ENCODE measurements around the gene CST6.
"Not testable (repeated sequence)": the region's sequence is repeated elsewhere in the genome, so short reads cannot be mapped to it uniquely, and the experiment has no call there.

The CST6 gene

GRCh38 chr11:66015454-66015881, 3.7 kb downstream of the CST6 start:
- DNase-seq (ENCODE audit: low spot score) = peak; percentile 47

- DNase-seq (ENCODE audit: low spot score) = no peak
These were observed 4.4 kb downstream of the CST6 start for GRCh38 chr11:66015936-66016792.

- DNase-seq (ENCODE audit: low spot score) = no peak
These were observed 5.0 kb downstream of the CST6 start for GRCh38 chr11:66016793-66017177.

- no peak for DNase-seq (ENCODE audit: low spot score)
These were observed 5.5 kb downstream of the CST6 start for GRCh38 chr11:66017321-66017720.

GRCh38 chr11:66020212-66020611, 8.4 kb downstream of the CST6 start:
- no peak for DNase-seq (ENCODE audit: low spot score)

GRCh38 chr11:66020618-66021357, 9.0 kb downstream of the CST6 start:
- peak; percentile 87 for DNase-seq (ENCODE audit: low spot score)

GRCh38 chr11:66022401-66023185, 10.8 kb downstream of the CST6 start:
- DNase-seq (ENCODE audit: low spot score) = peak; percentile 48

- DNase-seq (ENCODE audit: low spot score) = not testable (repeated sequence)
These were observed 11.3 kb downstream of the CST6 start for GRCh38 chr11:66023186-66023440.

GRCh38 chr11:66026017-66026529, 14.3 kb downstream of the CST6 start, which contains the start of gene CATSPER1:
Gene CATSPER1, minus strand, starts transcription at chr11:66026479. Its CDS starts 100 bp downstream, at chr11:66026379.
- no peak for DNase-seq (ENCODE audit: low spot score)

GRCh38 chr11:66032957-66033735, 21.3 kb downstream of the CST6 start:
- DNase-seq (ENCODE audit: low spot score) = no peak

GRCh38 chr11:66035653-66036333, 24.0 kb downstream of the CST6 start:
- DNase-seq (ENCODE audit: low spot score) = no peak

- DNase-seq (ENCODE audit: low spot score) = no peak
These were observed 24.5 kb downstream of the CST6 start for GRCh38 chr11:66036334-66036710.

- DNase-seq (ENCODE audit: low spot score) = no peak
These were observed 25.5 kb downstream of the CST6 start for GRCh38 chr11:66037327-66037726.

GRCh38 chr11:66039765-66040164, 28.0 kb downstream of the CST6 start:
- no peak for DNase-seq (ENCODE audit: low spot score)

GRCh38 chr11:66042227-66042995, 30.6 kb downstream of the CST6 start:
- no peak for DNase-seq (ENCODE audit: low spot score)

GRCh38 chr11:66042996-66043906, 31.4 kb downstream of the CST6 start:
- no peak for DNase-seq (ENCODE audit: low spot score)

GRCh38 chr11:66044757-66045156, 32.9 kb downstream of the CST6 start:
- no peak for DNase-seq (ENCODE audit: low spot score)

GRCh38 chr11:66045177-66045639, 33.4 kb downstream of the CST6 start:
- DNase-seq (ENCODE audit: low spot score) = peak; percentile 79

GRCh38 chr11:66046901-66047300, 35.1 kb downstream of the CST6 start:
- no peak for DNase-seq (ENCODE audit: low spot score)
